C4-2B (cell line): ENCODE results near the gene RMC1.

Experiments used
- H3K27ac ChIP-seq: fragments of 450-650 bp; 2 replicates; pipeline ENCODE4 v1.5.1; 2017
- CTCF ChIP-seq: fragments of 450-650 bp; conservative IDR thresholded peaks from 2 replicates; pipeline ENCODE4 v1.5.1; 2017; ENCODE audit warnings: mild to moderate bottlenecking
- ZFX ChIP-seq: fragments of 450-650 bp; IDR thresholded peaks from 2 replicates; pipeline ENCODE4 v1.6.1; 2017

The RMC1 gene

DNA sequence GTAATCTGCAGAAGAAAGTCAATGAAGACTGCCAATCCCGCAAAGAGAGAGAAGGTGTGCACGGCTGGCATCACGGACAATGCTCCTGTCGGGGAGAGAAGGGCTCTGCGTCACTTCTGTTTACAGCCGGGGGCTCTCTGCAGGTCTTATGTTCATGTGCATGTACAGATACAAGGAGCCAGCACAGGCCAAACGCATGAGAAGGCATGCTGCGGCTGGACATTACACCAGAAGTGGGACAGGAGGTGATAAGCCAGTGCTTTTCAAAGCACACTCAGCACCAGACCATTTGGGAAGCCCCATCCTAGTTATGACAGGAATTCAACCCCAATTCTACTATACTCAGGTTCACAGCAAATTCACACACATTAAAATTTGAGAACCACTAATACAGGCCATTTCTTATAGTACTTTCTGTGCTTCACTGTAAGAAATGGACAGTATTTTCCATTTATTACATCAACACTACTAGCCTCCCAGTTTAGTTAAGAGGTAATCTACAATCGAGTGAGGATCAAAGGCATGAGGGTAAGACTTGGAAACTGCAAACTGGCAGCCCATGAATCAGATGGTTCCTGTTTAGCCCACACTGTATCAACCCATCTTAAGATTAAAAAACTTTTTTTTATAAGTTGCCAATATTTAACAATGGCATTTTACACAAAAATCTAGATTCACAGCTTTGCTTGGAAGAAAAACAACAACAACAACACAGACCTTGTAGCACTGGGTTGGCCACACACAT lies 38.2 kb downstream of the RMC1 start:
- TF ChIP-seq ZFX (no peak), CTCF (no peak)
- H3K27ac ChIP-seq, result no peak overlapping the region

DNA sequence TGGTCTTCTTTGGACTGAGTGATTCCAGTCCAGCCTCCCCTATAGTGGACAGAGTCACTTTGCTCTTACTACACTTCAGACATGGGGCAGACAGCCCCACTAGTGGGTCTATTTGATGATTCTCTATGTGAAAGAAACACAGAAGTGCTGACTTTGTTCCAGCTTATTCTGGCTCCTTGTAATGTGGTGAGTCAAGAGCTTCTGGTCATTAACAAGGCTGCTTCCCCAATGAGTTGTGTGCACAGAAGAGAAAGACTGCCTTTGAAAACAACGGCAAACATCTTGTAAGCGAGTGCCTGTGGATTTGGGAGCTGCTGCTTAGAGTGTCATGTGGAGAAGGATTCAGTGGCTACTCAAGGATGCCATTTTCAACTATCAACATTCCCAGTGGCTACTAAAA lies 39.1 kb downstream of the RMC1 start:
- no peak overlapping the region for H3K27ac ChIP-seq
- no peak for TF ChIP-seq ZFX
- no peak for TF ChIP-seq CTCF

DNA sequence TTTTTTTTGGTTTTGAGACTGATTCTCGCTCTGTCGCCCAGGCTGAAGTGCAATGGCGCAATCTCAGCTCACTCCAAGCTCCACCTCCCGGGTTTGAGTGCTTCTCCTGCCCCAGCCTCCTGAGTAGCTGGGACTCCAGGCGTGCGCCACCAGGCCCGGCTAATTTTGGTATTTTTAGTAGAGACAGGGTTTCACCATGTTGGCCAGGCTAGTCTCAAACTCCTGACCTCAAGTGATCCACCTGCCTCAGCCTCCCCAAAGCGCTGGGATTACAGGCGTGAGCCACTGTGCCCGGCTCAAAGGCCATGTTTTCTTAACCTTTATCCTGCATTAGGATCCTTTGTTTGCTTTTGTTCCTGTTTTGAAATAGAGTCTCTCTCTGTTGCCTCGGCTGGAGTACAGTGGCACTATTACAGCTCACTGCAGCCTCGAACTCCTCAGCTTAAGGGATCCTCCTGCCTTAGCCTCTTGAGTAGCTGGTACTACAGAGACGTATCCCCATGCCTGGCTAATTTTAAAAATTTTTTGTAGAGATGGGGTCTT lies 42.0 kb downstream of the RMC1 start:
- no peak for TF ChIP-seq ZFX
- no peak for TF ChIP-seq CTCF

DNA sequence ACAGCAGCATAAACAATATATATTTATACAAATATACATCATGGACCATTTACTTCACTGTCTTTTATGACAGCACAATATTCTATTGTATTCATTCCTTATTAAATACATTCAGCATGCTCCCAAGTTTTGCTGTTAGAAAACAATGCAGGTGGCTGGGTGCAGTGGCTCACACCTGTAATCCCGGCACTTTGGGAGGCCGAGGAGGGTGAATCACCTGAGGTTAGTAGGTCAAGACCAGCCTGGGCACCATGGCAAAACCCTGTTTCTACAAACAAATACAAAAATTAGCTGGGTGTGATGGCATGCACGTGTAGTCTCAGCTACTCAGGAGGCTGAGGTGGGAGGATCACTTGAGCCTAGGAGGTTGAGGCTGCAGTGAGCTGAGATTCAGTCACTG lies 44.0 kb downstream of the RMC1 start:
- no peak overlapping the region for H3K27ac ChIP-seq
- no peak for TF ChIP-seq CTCF
- no peak for TF ChIP-seq ZFX

More for the DNA sequence above, 42.0 kb downstream of the RMC1 start:
- no peak overlapping the region for H3K27ac ChIP-seq

DNA sequence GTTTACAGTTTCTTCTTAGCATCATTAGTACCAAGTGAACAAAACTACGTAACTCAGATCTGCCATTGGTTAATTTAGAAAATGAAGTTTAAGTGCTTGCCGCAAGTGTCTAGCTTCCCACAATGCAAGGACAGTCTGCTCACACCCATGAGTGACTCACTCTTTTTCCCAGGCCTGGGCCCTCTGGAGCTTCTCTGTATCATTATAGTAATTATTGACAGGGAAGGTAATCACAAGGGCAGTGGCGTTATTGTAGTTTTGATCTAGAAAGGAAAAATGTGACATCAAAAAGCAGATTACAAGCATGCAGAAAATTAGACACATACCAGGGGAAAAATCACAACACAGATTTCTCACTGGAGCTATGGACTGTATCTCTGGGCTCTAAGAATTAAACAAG lies 44.5 kb downstream of the RMC1 start:
- no peak overlapping the region for H3K27ac ChIP-seq
- TF ChIP-seq CTCF (no peak), ZFX (no peak)

DNA sequence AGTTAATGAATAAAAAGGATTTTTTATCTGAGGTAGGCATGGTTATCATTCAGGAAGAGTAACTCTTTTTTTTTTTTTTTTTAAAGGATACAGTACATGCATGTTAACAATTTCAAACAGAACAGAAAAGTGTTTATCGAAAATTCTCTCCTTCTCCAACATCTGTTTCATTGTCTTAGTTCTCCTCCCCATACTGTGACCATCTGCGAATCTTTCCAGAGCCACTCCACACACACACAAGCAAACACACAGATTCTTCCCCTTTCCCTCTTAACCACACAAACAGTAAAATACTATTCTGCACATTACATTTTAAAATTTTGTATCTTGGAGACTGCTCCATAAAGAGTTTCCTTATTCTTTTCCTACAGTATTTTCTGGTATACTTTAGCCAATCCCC lies 45.0 kb downstream of the RMC1 start:
- TF ChIP-seq ZFX, result no peak
- no peak for TF ChIP-seq CTCF
- H3K27ac ChIP-seq, result no peak overlapping the region

DNA sequence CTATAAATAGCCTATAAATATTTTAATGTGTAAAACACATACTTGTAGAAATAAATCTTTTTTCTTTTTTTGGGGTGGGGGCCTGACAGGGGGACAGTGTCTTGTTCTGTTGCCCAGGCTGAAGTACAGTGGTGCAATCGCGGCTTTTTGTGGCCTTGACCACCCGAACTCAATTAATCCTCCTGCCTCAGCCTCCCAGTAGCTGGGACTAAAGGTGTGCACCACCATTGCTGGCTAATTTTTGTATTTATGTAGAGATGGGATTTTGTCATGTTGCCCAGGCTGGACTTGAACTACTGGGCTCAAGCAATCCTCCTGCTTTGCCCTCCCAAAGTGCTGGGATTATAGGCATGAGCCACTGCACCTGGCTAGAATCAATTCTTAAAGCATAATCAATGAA lies 45.4 kb downstream of the RMC1 start:
- no peak overlapping the region for H3K27ac ChIP-seq
- TF ChIP-seq CTCF (no peak), ZFX (no peak)
